GM12874 (cell line): ENCODE data around the gene GFRA1.

Experiments
- CTCF ChIP-seq: IDR thresholded peaks from 2 replicates; pipeline ENCODE4 v1.5.1; 2011; ENCODE audit warnings: low read depth, mild to moderate bottlenecking, control low read depth, low read length, moderate library complexity; ENCODE audit not compliant: insufficient read depth

The GFRA1 gene

GRCh38 chr10:116156819-116157218 lies 116.2 kb downstream of the GFRA1 start:
- no peak for TF ChIP-seq CTCF

- no peak for TF ChIP-seq CTCF
Observed at GRCh38 chr10:116155191-116155590, 117.8 kb downstream of the GFRA1 start.

GRCh38 chr10:116154651-116155050 lies 118.4 kb downstream of the GFRA1 start:
- no peak for TF ChIP-seq CTCF

GRCh38 chr10:116151076-116151475 lies 121.9 kb downstream of the GFRA1 start:
- TF ChIP-seq CTCF, result no peak

GRCh38 chr10:116150606-116151005 lies 122.4 kb downstream of the GFRA1 start:
- TF ChIP-seq CTCF, result no peak

- no peak for TF ChIP-seq CTCF
Observed at GRCh38 chr10:116147147-116147905, 125.7 kb downstream of the GFRA1 start.

- TF ChIP-seq CTCF, result no peak
Observed at GRCh38 chr10:116146372-116147140, 126.5 kb downstream of the GFRA1 start.
